ENCODE results near the gene PTPRO. TPM values are rescaled to one million over a fixed set of nuclear protein-coding genes. Genes with fewer than 3 reads are reported as not detected.

PTPRO gene
- total RNA-seq, 1 donor from 2014 or later = 5.8 TPM

DNA sequence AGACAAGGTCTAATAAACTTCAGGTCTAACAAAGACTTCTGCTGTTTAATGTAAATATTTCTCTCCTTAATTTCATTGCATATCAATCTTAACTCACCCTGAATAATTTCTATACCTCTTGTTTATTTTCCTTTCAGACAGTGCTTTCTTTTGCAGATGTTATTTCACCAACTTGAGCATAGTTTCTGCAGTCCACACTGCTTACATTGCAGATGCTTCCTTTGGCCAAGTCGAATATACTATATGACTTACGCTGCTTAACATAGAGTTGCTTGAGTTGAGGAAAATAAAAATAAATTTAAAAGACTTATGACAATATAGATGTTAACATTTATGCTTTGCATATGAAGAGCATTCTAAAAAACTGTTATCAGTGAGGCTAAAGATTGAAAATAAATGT is 217.7 kb downstream of the PTPRO start:
- Histone ChIP-seq H3K4me1 (peaks cover 3% of the 10 kb centered on the region), H3K4me3 (no peak overlapping the region), H2AFZ (replicated peaks) (no peak overlapping the region), H3K27me3 (no peaks in the 10 kb centered on the region), H3K9ac (no peak overlapping the region), H3K4me2 (no peak overlapping the region), H3F3A (ENCODE audit: low read depth) (no peaks in the 10 kb centered on the region), H3K9me3 (ENCODE audit: low read depth) (no peaks in the 10 kb centered on the region), H3K79me2 (ENCODE audit: low read depth) (no peaks in the 10 kb centered on the region), H3K27ac (no peak overlapping the region), H4K20me1 (ENCODE audit: low read depth) (no peaks in the 10 kb centered on the region), H3K36me3 (no peaks in the 10 kb centered on the region)
- H3K27ac Mint-ChIP-seq = no peak overlapping the region
- TF ChIP-seq EZH2 (IDR thresholded peaks at IDR 0.05) (no peak), CTCF (IDR thresholded peaks at IDR 0.05) (no peak), EZH2phosphoT487 (IDR thresholded peaks at IDR 0.05) (no peak)
- no peaks in the 10 kb centered on the region for H3K36me3 Mint-ChIP-seq
- H3K4me3 Mint-ChIP-seq = no peak overlapping the region
- DNase-seq (ENCODE audit: low spot score) = no peak
- no peaks in the 10 kb centered on the region for H3K9me3 Mint-ChIP-seq
- peaks cover 21% of the 10 kb centered on the region for H3K4me1 Mint-ChIP-seq
- H3K27me3 Mint-ChIP-seq (ENCODE audit: insufficient read depth, low read depth) = peaks cover 2% of the 10 kb centered on the region

DNA sequence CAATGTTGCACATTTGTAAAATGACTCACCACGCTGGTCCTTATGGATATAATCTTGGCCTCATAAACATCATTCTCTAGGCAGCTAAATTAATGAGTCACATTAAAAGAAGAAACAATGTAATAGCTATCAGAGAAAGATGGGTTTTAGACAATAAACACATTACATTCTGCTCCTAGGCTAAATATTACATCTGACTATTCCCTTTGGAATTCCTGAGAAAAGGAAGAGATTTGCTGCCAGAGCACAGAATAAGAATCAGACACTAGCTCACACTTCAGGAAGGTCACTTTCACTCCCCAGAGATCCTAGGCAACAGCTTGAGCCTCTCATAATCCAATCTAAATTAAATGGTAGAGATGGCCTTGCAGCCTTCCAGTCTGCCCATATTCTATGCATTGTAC is 218.2 kb downstream of the PTPRO start:
- Histone ChIP-seq H3K4me2 (no peak overlapping the region), H4K20me1 (ENCODE audit: low read depth) (no peaks in the 10 kb centered on the region), H3K27ac (no peak overlapping the region), H3K4me3 (no peak overlapping the region), H3K36me3 (no peaks in the 10 kb centered on the region), H3K4me1 (peaks cover 3% of the 10 kb centered on the region), H3K9me3 (ENCODE audit: low read depth) (no peaks in the 10 kb centered on the region), H3K9ac (no peak overlapping the region), H3K79me2 (ENCODE audit: low read depth) (no peaks in the 10 kb centered on the region), H3F3A (ENCODE audit: low read depth) (no peaks in the 10 kb centered on the region), H2AFZ (replicated peaks) (no peak overlapping the region), H3K27me3 (no peaks in the 10 kb centered on the region)
- no peak for TF ChIP-seq EZH2phosphoT487 (IDR thresholded peaks at IDR 0.05)
- TF ChIP-seq EZH2 (IDR thresholded peaks at IDR 0.05) = no peak
- TF ChIP-seq CTCF (IDR thresholded peaks at IDR 0.05) = no peak
- H3K27me3 Mint-ChIP-seq (ENCODE audit: insufficient read depth, low read depth) = peaks cover 2% of the 10 kb centered on the region
- no peaks in the 10 kb centered on the region for H3K36me3 Mint-ChIP-seq
- DNase-seq (ENCODE audit: low spot score) = no peak
- H3K9me3 Mint-ChIP-seq = no peaks in the 10 kb centered on the region
- H3K27ac Mint-ChIP-seq = no peak overlapping the region
- peaks cover 23% of the 10 kb centered on the region for H3K4me1 Mint-ChIP-seq
- no peak overlapping the region for H3K4me3 Mint-ChIP-seq

DNA sequence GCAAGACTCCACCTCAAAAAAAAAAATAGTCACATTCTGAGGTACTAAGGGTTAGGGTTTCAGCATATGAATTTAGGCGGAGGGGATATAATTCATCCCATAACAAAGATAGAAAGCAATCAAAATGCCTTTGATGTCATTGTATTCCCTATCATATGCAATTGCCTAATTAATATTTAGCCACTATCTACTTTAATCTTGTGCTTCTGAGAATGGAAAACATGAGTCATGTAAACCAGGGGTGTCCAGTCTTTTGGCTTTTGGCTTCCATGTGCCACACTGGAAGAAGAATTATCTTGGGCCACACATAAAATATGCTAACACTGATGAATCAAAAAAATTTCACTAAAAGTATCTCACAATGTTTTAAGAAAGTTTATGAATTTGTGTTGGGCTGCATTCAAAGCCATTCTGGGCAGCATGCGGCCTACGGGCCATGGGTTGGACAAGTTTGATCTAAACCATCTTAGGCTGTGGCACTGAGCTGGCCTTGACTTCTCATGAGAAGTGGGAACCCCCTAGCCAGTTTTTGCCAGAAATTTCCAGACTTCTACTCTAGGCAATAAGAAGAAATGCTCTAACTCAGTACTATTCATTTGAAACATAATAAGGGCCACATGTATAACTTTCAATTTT is 219.8 kb downstream of the PTPRO start:
- H3K36me3 Mint-ChIP-seq = no peaks in the 10 kb centered on the region
- no peak overlapping the region for H3K9ac ChIP-seq
- peaks cover 23% of the 10 kb centered on the region for H3K4me1 Mint-ChIP-seq
- no peak overlapping the region for H3K4me3 ChIP-seq
- H4K20me1 ChIP-seq (ENCODE audit: low read depth) = no peaks in the 10 kb centered on the region
- H3K36me3 ChIP-seq = no peaks in the 10 kb centered on the region
- H3K27ac Mint-ChIP-seq = no peak overlapping the region
- no peaks in the 10 kb centered on the region for H3F3A ChIP-seq (ENCODE audit: low read depth)
- no peaks in the 10 kb centered on the region for H3K9me3 ChIP-seq (ENCODE audit: low read depth)
- no peaks in the 10 kb centered on the region for H3K27me3 ChIP-seq
- no peak for TF ChIP-seq EZH2phosphoT487 (IDR thresholded peaks at IDR 0.05)
- no peak for TF ChIP-seq CTCF (IDR thresholded peaks at IDR 0.05)
- no peak for TF ChIP-seq EZH2 (IDR thresholded peaks at IDR 0.05)
- H3K4me1 ChIP-seq = peaks cover 3% of the 10 kb centered on the region
- H3K27ac ChIP-seq = no peak overlapping the region
- no peaks in the 10 kb centered on the region for H3K79me2 ChIP-seq (ENCODE audit: low read depth)
- DNase-seq (ENCODE audit: low spot score) = no peak
- H3K27me3 Mint-ChIP-seq (ENCODE audit: insufficient read depth, low read depth) = peaks cover 2% of the 10 kb centered on the region
- no peak overlapping the region for H3K4me2 ChIP-seq
- H3K4me3 Mint-ChIP-seq = no peak overlapping the region
- H3K9me3 Mint-ChIP-seq = no peaks in the 10 kb centered on the region
- no peak overlapping the region for H2AFZ ChIP-seq (replicated peaks)
